HEK293 (cell line): ENCODE measurements around the gene COL18A1.

Source experiments
- ZBTB21 ChIP-seq: fragments of 450-650 bp; formaldehyde crosslinking; IDR thresholded peaks from 2 replicates; pipeline ENCODE4 v1.5.1; 2017; ENCODE audit warnings: missing biosample characterization, missing genetic modification characterization
- ZNF274 ChIP-seq, 2 experiments: fragments of 200-500 bp in 1 of 2; fragments of 450-650 bp in 1 of 2; sonication (Bioruptor generic) in 1 of 2; formaldehyde crosslinking in 1 of 2; IDR thresholded peaks; 2 replicates each; pipeline versions ENCODE4 v1.5.1 to v1.6.1; 2014 to 2016; ENCODE audit warnings: borderline replicate concordance in 1 of 2, inconsistent platforms in 1 of 2, low read length in 1 of 2, missing biosample characterization in 1 of 2, missing genetic modification characterization in 1 of 2
- ZNF664 ChIP-seq: fragments of 450-650 bp; formaldehyde crosslinking; IDR thresholded peaks from 2 replicates; pipeline ENCODE4 v1.5.1; 2016; ENCODE audit warnings: missing biosample characterization, missing genetic modification characterization
- TF ChIP-seq, protein P1 (sequence below): fragments of 450-650 bp; formaldehyde crosslinking; IDR thresholded peaks from 2 replicates; pipeline ENCODE4 v1.5.1; 2016; ENCODE audit warnings: missing biosample characterization, missing genetic modification characterization

DNA sequence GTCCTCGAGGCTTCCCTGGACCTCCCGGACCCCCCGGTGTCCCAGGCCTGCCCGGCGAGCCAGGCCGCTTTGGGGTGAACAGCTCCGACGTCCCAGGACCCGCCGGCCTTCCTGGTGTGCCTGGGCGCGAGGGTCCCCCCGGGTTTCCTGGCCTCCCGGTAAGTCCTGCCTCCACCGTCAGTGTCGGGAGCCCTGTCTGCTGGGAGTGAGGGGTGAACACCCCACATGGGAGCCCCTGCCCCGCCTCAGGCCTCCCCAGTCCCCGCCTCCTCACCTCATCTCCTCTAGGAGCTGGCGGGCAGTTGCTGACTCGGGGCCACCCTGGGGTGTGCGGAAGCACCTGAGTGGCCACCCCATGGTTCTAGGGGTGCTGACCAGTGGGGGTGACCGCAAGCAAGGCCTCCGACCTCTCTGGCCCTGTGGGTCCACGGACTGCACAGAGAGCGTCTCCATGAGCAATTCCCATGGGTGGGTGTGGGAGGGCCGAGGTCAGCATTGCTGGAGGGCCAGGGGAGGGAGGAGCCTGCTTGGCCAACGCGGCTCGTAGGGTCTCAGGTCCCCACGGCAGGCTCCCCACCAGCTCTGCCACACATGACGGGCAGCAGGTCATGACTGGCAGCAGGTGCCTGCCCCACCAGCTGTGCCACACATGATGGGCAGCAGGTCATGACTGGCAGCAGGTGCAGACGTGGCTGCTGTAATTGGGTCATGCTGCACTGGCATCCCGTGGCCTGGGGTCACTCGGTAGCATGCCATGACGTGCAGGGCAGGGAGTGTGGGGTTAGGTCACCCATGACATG lies 75.9 kb downstream of the COL18A1 start:
- TF ChIP-seq, protein P1, sequence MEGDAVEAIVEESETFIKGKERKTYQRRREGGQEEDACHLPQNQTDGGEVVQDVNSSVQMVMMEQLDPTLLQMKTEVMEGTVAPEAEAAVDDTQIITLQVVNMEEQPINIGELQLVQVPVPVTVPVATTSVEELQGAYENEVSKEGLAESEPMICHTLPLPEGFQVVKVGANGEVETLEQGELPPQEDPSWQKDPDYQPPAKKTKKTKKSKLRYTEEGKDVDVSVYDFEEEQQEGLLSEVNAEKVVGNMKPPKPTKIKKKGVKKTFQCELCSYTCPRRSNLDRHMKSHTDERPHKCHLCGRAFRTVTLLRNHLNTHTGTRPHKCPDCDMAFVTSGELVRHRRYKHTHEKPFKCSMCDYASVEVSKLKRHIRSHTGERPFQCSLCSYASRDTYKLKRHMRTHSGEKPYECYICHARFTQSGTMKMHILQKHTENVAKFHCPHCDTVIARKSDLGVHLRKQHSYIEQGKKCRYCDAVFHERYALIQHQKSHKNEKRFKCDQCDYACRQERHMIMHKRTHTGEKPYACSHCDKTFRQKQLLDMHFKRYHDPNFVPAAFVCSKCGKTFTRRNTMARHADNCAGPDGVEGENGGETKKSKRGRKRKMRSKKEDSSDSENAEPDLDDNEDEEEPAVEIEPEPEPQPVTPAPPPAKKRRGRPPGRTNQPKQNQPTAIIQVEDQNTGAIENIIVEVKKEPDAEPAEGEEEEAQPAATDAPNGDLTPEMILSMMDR (tag by site-specific recombination), result no peak
- TF ChIP-seq ZBTB21 (tag by site-specific recombination), result no peak
- no peak for TF ChIP-seq ZNF274 (IDR thresholded peaks at IDR 0.05; ENCODE audit: low read length)
- no peak for TF ChIP-seq ZNF274 (tag by site-specific recombination; IDR thresholded peaks at IDR 0.05; ENCODE audit: borderline replicate concordance)
- TF ChIP-seq ZNF664, result no peak
